Fibroblast of pulmonary artery (primary cell): ENCODE data around the gene ALPL.

Experiments used
- DNase-seq: peaks from one replicate; pipeline ENCODE4 v3.0.0-alpha.2; 2010; ENCODE audit warnings: low read depth
- H3K4me3 ChIP-seq: replicated peaks from 2 replicates; pipeline ENCODE4 v1.5.1; 2011; ENCODE audit warnings: low read depth, mild to moderate bottlenecking, control low read depth, low read length, moderate library complexity
- CTCF ChIP-seq: IDR thresholded peaks from 2 replicates; pipeline ENCODE4 v1.5.1; 2011; ENCODE audit warnings: mild to moderate bottlenecking, control low read depth, low read length, inconsistent platforms; ENCODE audit errors: missing control alignments

ALPL gene

GRCh38 chr1:21625390-21626190, 116.4 kb downstream of the ALPL start:
- TF ChIP-seq CTCF, result no peak
- no peak for DNase-seq
- no peak overlapping the region for H3K4me3 ChIP-seq

- no peak for TF ChIP-seq CTCF
- no peak for DNase-seq
- H3K4me3 ChIP-seq, result no peak overlapping the region
These were observed 117.7 kb downstream of the ALPL start for GRCh38 chr1:21626921-21627339.
